ENCODE results near the gene ZNF805. TPM values are rescaled to one million over a fixed set of nuclear protein-coding genes. Genes with fewer than 3 reads are reported as not detected.

Gene ZNF805
- total and polyA plus RNA-seq, 2 donors (not counting 3 experiments of a cell fraction or from before 2014, with no cell fraction given), result 1.6 to 8.6 TPM

DNA sequence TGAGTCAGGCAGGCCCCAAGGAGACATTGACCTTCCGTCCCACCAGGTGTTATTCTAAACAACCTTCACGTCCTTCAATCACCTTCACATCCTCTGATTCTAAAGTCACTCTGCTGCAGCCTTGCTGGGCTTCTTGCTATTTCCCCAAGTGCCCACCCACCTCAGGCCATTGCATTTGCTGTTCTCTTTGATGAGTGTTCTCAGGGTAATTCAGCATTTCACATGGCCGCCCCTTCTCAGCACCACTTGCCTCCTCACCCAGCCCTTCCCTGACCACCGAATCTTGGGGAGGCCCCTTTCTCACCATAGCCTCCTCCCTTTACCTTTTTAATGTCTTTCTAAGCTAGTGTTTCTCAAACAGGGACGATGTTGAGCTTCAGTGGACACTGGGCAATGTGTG, 4.6 kb downstream of the ZNF805 start:
- Histone ChIP-seq H3K4me1 (ENCODE audit: control insufficient read depth, extremely low read depth, insufficient read depth, low read length) (peaks cover 6% of the 10 kb centered on the region), H3K9me1 (replicated peaks; ENCODE audit: control insufficient read depth, extremely low read depth, insufficient read depth, low read length) (no peaks in the 10 kb centered on the region), H3K4me3 (replicated peaks in 1 of 3; ENCODE audit: insufficient read depth in 1 of 3, low read depth in 1 of 3, low read length in 3 of 3) (no peak overlapping the region), H3K9ac (replicated peaks; ENCODE audit: extremely low read depth, insufficient read depth, low read length) (no peak overlapping the region), H3K27ac (ENCODE audit: insufficient read depth, low read depth, low read length) (no peak overlapping the region), H3K36me3 (ENCODE audit: control insufficient read depth in 2 of 2, extremely low read depth in 1 of 2, insufficient read depth in 2 of 2, low read length in 2 of 2) (peaks cover 7 to 24% of the 10 kb centered on the region in 2 experiments), H3K27me3 (ENCODE audit: control insufficient read depth in 2 of 2, insufficient read depth in 2 of 2, low read length in 2 of 2) (no peaks in the 10 kb centered on the region), H3K9me3 (replicated peaks; ENCODE audit: control insufficient read depth, insufficient read depth, low read length) (no peaks in the 10 kb centered on the region), H4K20me1 (replicated peaks; ENCODE audit: control insufficient read depth, extremely low read depth, insufficient read depth, low read length) (no peaks in the 10 kb centered on the region), H2AFZ (ENCODE audit: low read depth, low read length) (no peak overlapping the region), H3K4me2 (ENCODE audit: insufficient read depth, low read length) (no peak overlapping the region), H3K79me2 (ENCODE audit: control insufficient read depth, insufficient read depth, low read length) (peaks cover 30% of the 10 kb centered on the region)
- dilution Hi-C loops (cut with MboI; ENCODE audit: extremely low pct_ligation_motif_present, low sequenced_read_pairs) (no loop called here), intact Hi-C loops (cut with micrococcal nuclease) (no loop called here)
- CTCF ChIA-PET, result no interaction called here
- FAIRE-seq (no peak), DNase-seq (ENCODE audit: low read depth, low spot score) (no peak)
- BruUV-seq (replicated peaks), result no TSS peak
- POLR2A ChIA-PET, result no interaction called here
- no peak for TF ChIP-seq JUN (IDR thresholded peaks at IDR 0.05; ENCODE audit: borderline replicate concordance, insufficient read depth, insufficient read length, low read depth)
- no peak for TF ChIP-seq POLR2AphosphoS5 (IDR thresholded peaks at IDR 0.05; ENCODE audit: insufficient read depth, low read depth, low read length)
- TF ChIP-seq FOS (IDR thresholded peaks at IDR 0.05; ENCODE audit: borderline replicate concordance, insufficient read depth, low read length), result no peak
- no peak for TF ChIP-seq GATA2 (IDR thresholded peaks at IDR 0.05; ENCODE audit: insufficient read depth, insufficient read length, low read depth, low read length)
- no peak for TF ChIP-seq CTCF (IDR thresholded peaks at IDR 0.05; ENCODE audit: extremely low read depth in 1 of 2, insufficient read depth in 1 of 2, low read depth in 1 of 2, low read length in 2 of 2)
- TF ChIP-seq POLR2A (IDR thresholded peaks at IDR 0.05; ENCODE audit: low read depth, low read length), result no peak
- TF ChIP-seq, protein P1, sequence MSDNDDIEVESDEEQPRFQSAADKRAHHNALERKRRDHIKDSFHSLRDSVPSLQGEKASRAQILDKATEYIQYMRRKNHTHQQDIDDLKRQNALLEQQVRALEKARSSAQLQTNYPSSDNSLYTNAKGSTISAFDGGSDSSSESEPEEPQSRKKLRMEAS (IDR thresholded peaks at IDR 0.05; ENCODE audit: insufficient read depth, insufficient read length), result no peak
- TF ChIP-seq MYC (IDR thresholded peaks at IDR 0.05; ENCODE audit: low read depth, low read length), result no peak
- no peak for TF ChIP-seq EZH2 (IDR thresholded peaks at IDR 0.05; ENCODE audit: borderline replicate concordance, low read depth, low read length, severe bottlenecking)

All from endothelial cell of umbilical vein (primary cell).